ENCODE data around the gene FATE1.

DNA sequence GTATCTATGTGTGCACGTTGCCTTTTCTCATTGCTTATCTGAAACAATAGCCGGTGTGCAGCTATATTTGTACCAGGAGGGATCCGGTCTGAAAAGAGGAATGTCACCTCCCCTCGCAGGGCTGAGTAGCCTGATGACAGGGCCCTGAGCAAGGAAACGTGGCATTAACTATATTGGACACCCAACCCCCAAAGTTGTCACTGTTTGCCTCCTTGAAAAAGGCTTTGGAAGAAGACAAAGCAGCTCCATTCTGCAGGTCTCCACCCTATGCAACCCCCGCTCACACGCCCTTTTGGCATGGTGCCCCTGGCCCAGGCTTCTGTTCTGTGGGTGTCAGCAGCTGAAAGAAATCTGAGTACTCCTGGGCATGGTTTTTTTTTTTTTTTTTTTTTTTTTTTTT is 12.3 kb upstream of the FATE1 start:
- TF ChIP-seq GABPA (IDR thresholded peaks at IDR 0.05 in 1 of 2, conservative IDR thresholded peaks at IDR 0.05 in 1 of 2) (no peak), YY1 (IDR thresholded peaks at IDR 0.05) (no peak), CTCF (IDR thresholded peaks at IDR 0.05; ENCODE audit: low read depth, low read length, missing input control) (no peak), SP1 (IDR thresholded peaks at IDR 0.05) (no peak), EGR1 (IDR thresholded peaks at IDR 0.05; ENCODE audit: low read depth in 2 of 2) (no peak), MAX (IDR thresholded peaks at IDR 0.05) (no peak), TAF1 (conservative IDR thresholded peaks at IDR 0.05) (no peak), RAD21 (IDR thresholded peaks at IDR 0.05) (no peak), HNF4A (conservative IDR thresholded peaks at IDR 0.05) (no peak), RXRA (IDR thresholded peaks at IDR 0.05) (no peak), JUND (IDR thresholded peaks at IDR 0.05) (no peak)
- TF ChIP-seq, protein P1, sequence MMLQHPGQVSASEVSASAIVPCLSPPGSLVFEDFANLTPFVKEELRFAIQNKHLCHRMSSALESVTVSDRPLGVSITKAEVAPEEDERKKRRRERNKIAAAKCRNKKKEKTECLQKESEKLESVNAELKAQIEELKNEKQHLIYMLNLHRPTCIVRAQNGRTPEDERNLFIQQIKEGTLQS (IDR thresholded peaks at IDR 0.05), result no peak
- TF ChIP-seq, protein P2, sequence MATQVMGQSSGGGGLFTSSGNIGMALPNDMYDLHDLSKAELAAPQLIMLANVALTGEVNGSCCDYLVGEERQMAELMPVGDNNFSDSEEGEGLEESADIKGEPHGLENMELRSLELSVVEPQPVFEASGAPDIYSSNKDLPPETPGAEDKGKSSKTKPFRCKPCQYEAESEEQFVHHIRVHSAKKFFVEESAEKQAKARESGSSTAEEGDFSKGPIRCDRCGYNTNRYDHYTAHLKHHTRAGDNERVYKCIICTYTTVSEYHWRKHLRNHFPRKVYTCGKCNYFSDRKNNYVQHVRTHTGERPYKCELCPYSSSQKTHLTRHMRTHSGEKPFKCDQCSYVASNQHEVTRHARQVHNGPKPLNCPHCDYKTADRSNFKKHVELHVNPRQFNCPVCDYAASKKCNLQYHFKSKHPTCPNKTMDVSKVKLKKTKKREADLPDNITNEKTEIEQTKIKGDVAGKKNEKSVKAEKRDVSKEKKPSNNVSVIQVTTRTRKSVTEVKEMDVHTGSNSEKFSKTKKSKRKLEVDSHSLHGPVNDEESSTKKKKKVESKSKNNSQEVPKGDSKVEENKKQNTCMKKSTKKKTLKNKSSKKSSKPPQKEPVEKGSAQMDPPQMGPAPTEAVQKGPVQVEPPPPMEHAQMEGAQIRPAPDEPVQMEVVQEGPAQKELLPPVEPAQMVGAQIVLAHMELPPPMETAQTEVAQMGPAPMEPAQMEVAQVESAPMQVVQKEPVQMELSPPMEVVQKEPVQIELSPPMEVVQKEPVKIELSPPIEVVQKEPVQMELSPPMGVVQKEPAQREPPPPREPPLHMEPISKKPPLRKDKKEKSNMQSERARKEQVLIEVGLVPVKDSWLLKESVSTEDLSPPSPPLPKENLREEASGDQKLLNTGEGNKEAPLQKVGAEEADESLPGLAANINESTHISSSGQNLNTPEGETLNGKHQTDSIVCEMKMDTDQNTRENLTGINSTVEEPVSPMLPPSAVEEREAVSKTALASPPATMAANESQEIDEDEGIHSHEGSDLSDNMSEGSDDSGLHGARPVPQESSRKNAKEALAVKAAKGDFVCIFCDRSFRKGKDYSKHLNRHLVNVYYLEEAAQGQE (IDR thresholded peaks at IDR 0.05), result no peak

All from liver (tissue), 3 donors.